Right lobe of liver (tissue), 6 donors: Measurements from ENCODE around the gene RNF212. TPM values are rescaled to one million over a fixed set of nuclear protein-coding genes. Genes with fewer than 3 reads are reported as not detected.

ENCODE experiments used
- ATAC-seq, 4 donors: fragments of 200-7000 bp; cut with Tn5 transposase; one replicate each; pipeline ENCODE4 v1.9.1; 2020; ENCODE audit warnings: mild to moderate bottlenecking in 4 of 4, moderate library complexity in 4 of 4
- DNase-seq, 3 donors: peaks; one replicate each; pipeline ENCODE4 v3.0.0-alpha.2; 2020
- H3K27ac ChIP-seq, 3 donors: fragments of 200-600 bp; one replicate each; pipeline ENCODE4 v1.8.0; 2022
- H3K27me3 ChIP-seq, 2 donors: fragments of 200-600 bp; one replicate each; pipeline ENCODE4 v1.8.0; 2022
- H3K36me3 ChIP-seq, 4 donors: fragments of 200-600 bp; sonication (generic) in 1 of 4; one replicate each; pipeline versions ENCODE4 v1.5.1 to v1.8.0; 2017 to 2022; ENCODE audit warnings: control low read depth in 1 of 4
- H3K4me1 ChIP-seq, 4 donors: fragments of 200-600 bp; sonication (generic) in 1 of 4; one replicate each; pipeline versions ENCODE4 v1.5.1 to v1.8.0; 2017 to 2022; ENCODE audit warnings: control low read depth in 1 of 4
- H3K4me3 ChIP-seq, 3 donors: fragments of 200-600 bp; one replicate each; pipeline ENCODE4 v1.8.0; 2022
- H3K9me3 ChIP-seq, 4 donors: fragments of 200-600 bp; sonication (generic) in 1 of 4; one replicate each; pipeline versions ENCODE4 v1.5.1 to v1.8.0; 2017 to 2022; ENCODE audit warnings: control low read depth in 1 of 4
- CTCF ChIP-seq, 4 donors: fragments of 200-600 bp in 3 of 4; fragments of 450-650 bp in 1 of 4; IDR thresholded peaks; one replicate each; pipeline versions ENCODE4 v1.5.1 to v1.8.0; 2016 to 2022; ENCODE audit warnings: antibody characterized with exemption in 4 of 4, mild to moderate bottlenecking in 2 of 4
- POLR2A ChIP-seq: fragments of 450-650 bp; IDR thresholded peaks from one replicate; pipeline ENCODE4 v1.6.1; 2017; ENCODE audit warnings: antibody characterized with exemption, mild to moderate bottlenecking
- WGBS: methylation state at CpG from one replicate; pipeline ENCODE4 v1.1.6; 2018; ENCODE audit warnings: low coverage, low lambda C conversion rate; ENCODE audit not compliant: insufficient coverage; ENCODE audit errors: missing lambda C conversion rate; 5-methylcytosine and 5-hydroxymethylcytosine counted together
- intact Hi-C, 2 donors: fragments of 100-400 bp; cut with DNase I; formaldehyde crosslinking; loops; one replicate each; pipeline versions ENCODE4 v1.11.2 to v1.14.1; 2022
- total RNA-seq, 6 experiments: library from RNA; depleted of rRNA in 2 of 6; stranded (reverse); fragments of >200 nt in 2 of 6; fragmentation: NEBNext Ultra II Directional in 3 of 6; extraction: Animal tissue kit (Norgen Biotek cat#: 25700) in 3 of 6; gene quantifications; one replicate each; pipeline versions ENCODE4 v1.1.0 to v1.2.4, GENCODE V29; 2016 to 2023
- donor health status: DM: no; HTN: yes; CAD: no.
- donor health status: DM: no; HTN: no; CAD: no.
- donor health status: DM: no; HTN: no; CAD: no.
- donor health status: DM: no; HTN: yes; CAD: no.
- donor health status: DM: no; HTN: yes; CAD: no.

The RNF212 gene
- total RNA-seq, 6 experiments from 2014 or later: 0.29 to 1.2 (median 0.50) TPM; not detected in 2

DNA sequence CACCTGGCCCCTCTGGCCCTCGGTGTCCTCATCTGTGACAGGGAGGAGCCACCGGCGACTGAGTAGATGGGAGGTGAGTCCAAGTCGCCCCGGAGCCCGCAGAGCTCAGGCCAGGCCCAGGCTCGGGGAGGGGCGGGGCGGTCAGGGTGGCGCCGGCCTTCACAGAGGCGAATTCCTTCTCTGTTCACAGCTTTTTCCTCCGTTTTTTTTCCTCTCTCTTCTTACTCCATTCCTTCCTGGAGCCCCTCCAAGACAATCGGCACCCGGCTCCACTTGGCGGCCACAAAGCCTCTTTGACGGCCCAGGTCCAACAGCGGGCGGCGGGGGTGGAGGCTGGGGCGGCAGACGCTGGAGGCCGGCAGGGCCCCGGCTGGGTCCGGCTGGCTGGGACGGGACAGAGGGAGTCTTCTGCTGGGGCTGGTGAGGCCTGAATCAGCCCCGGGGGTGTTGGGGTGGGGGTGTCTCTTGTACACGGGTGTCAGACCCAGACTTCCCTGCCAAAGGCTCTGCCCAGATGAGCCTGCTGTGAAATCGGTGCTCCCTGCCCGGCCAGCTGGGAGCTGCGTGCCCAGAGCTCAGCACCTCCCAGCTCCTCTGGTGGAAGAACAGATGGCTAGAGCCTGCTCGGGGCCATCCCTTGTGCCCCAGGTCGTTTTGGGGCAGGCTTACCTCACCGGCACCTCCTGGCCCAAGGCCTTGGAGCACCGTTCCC is 79.4 kb downstream of the RNF212 start:
- no peak overlapping the region for H3K4me3 ChIP-seq
- WGBS: 71% methylated on average over 9 of the region's 35 CpGs
- no peak for ATAC-seq
- no peaks in the 10 kb centered on the region for H3K27me3 ChIP-seq
- TF ChIP-seq CTCF (IDR thresholded peaks at IDR 0.05): no peak
- TF ChIP-seq POLR2A: no peak
- H3K9me3 ChIP-seq: no peaks in the 10 kb centered on the region
- intact Hi-C loops: no loop called here
- no peak overlapping the region for H3K27ac ChIP-seq
- no peaks in the 10 kb centered on the region for H3K4me1 ChIP-seq
- no peaks in the 10 kb centered on the region for H3K36me3 ChIP-seq
- DNase-seq: no peak

DNA sequence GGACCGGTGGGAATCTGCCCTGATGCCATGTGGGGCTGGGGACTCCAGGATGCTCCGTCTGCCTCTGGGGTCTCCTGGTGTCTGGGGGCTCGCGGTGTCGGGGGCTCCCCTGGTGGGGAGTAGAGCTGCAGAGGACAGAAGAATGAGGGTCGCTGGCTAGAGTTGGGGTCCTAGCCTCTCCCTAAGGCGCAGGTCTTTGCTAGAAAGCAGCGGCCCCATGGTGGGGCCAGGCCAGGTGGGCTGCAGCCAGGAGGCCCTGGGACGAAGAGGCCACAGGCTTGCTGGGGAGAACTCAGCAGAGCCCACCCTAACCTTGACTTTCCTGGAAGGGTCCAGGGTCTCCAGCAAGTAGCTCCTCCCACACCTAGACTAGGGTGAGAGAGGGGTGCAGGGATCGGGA is 80.5 kb downstream of the RNF212 start:
- H3K4me1 ChIP-seq: no peaks in the 10 kb centered on the region
- no peaks in the 10 kb centered on the region for H3K27me3 ChIP-seq
- DNase-seq: no peak
- no peak overlapping the region for H3K4me3 ChIP-seq
- H3K27ac ChIP-seq: no peak overlapping the region
- no peaks in the 10 kb centered on the region for H3K36me3 ChIP-seq
- H3K9me3 ChIP-seq: no peaks in the 10 kb centered on the region
- ATAC-seq: no peak
- 60% methylated on average over 2 of the region's 10 CpGs for WGBS
- TF ChIP-seq CTCF (IDR thresholded peaks at IDR 0.05): no peak
- no peak for TF ChIP-seq POLR2A
- intact Hi-C loops: no loop called here

DNA sequence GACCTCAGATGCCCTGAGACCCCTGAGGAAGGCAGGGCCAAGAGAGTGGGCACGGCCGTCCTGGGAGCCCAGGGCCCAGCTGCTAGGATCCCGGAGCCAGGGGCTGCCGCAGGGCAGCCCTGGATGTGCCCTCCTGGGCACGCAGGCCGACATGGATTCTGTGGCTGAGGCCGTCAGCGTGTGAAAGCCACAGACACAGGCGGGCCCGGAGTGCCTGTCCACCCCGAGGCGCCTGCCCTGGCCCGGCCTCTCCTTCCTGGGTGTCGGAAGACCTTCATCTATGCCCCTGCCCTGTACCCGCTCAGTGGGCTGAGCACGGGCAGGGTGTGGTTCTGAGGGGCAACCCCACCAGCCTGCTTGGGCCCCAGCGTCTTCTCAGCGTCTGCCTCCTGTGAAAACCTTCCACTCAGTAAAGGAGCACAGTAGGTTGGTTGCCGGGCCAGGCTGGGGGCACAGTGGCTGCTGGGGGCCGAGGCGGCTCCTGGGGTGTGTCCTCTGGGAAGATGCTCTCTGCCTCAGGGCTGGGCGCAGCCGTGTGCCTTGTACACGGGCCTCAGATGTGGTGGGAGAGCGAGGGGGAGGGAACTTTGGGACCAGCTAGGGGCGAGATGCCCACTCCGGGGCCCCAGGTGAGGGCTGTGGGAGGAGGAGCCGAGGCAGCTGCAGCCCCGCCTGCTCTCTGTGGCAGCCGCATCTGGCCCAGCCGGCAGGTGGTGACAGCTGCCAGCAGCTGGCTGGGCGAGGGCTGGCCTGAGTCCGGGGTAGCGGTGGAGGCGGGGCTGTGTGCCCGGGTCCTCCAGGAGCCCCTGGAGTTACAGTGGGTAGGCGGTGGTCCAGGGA is 81.2 kb downstream of the RNF212 start:
- DNase-seq (no peak), ATAC-seq (peak in 1 of 4 donors; percentile 46)
- H3K9me3 ChIP-seq: no peaks in the 10 kb centered on the region
- no peak overlapping the region for H3K27ac ChIP-seq
- WGBS: 20% methylated on average over 4 of the region's 37 CpGs
- intact Hi-C loops: no loop called here
- no peak for TF ChIP-seq POLR2A
- TF ChIP-seq CTCF (IDR thresholded peaks at IDR 0.05): peak in 1 of 4 donors; percentile 6
- H3K4me3 ChIP-seq: no peak overlapping the region
- H3K4me1 ChIP-seq: no peaks in the 10 kb centered on the region
- no peaks in the 10 kb centered on the region for H3K27me3 ChIP-seq
- H3K36me3 ChIP-seq: no peaks in the 10 kb centered on the region

- Histone ChIP-seq H3K9me3 (no peaks in the 10 kb centered on the region), H3K27me3 (no peaks in the 10 kb centered on the region), H3K4me3 (no peak overlapping the region), H3K27ac (no peak overlapping the region), H3K36me3 (no peaks in the 10 kb centered on the region), H3K4me1 (no peaks in the 10 kb centered on the region)
- WGBS: no CpG with 5 or more reads among the region's 8 CpGs
- ATAC-seq (no peak), DNase-seq (no peak)
- intact Hi-C loops: no loop called here
- no peak for TF ChIP-seq POLR2A
These were observed 82.0 kb downstream of the RNF212 start for GRCh38 chr4:1031346-1031745.

DNA sequence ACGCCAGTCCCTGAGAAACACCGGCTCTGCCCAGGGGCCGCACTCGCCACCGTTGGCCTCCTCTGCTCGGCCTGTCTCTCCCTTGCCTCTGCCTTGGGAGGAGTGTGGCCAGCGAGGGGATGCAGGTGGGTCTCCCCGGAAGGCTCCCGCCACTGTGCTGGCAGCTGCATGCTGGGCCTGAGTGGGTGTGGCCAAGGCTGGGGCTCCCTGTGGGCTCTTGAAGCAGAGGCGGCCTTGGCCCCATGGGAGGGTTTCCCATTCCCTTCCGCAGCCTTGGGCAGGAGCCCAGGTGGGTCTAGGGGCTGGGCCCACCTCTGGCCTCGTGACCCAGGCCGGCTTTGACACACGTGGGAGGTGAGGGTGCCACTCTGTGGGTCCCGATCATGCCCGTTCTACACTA is 82.8 kb downstream of the RNF212 start:
- Histone ChIP-seq H3K36me3 (peaks cover 0 to 3% (median 0%) of the 10 kb centered on the region in 4 donors), H3K4me1 (no peaks in the 10 kb centered on the region), H3K27ac (no peak overlapping the region), H3K4me3 (no peak overlapping the region), H3K9me3 (no peaks in the 10 kb centered on the region), H3K27me3 (no peaks in the 10 kb centered on the region)
- ATAC-seq (no peak), DNase-seq (no peak)
- TF ChIP-seq POLR2A (no peak), CTCF (IDR thresholded peaks at IDR 0.05) (no peak)
- no CpG with 5 or more reads among the region's 16 CpGs for WGBS
- intact Hi-C loops: no loop called here
